ENCODE results near the gene WWP2.
A peak's percentile ranks its signal among the peaks of the same experiment; 100 is the strongest.
"Not testable (repeated sequence)": the region's sequence is repeated elsewhere in the genome, so short reads cannot be mapped to it uniquely, and the experiment has no call there.

WWP2 gene

GRCh38 chr16:69748694-69749345 is 13.3 kb upstream of the WWP2 start:
- TF ChIP-seq CTCF (IDR thresholded peaks at IDR 0.05; ENCODE audit: low read depth, low read length) = no peak
- H3K4me3 ChIP-seq (ENCODE audit: low read depth, low read length) = no peak overlapping the region

- no peak for TF ChIP-seq CTCF (IDR thresholded peaks at IDR 0.05; ENCODE audit: low read depth, low read length)
- peak overlapping the region; percentile 75 for H3K4me3 ChIP-seq (ENCODE audit: low read depth, low read length)
Measured at GRCh38 chr16:69754143-69754468, 8.0 kb upstream of the WWP2 start.

GRCh38 chr16:69754469-69755310 is 7.4 kb upstream of the WWP2 start, which contains the start of gene NOB1:
Gene NOB1, minus strand, starts transcription at chr16:69754926. Its CDS starts 16 bp downstream, at chr16:69754910.
- peak within 1 kb of the TSS; percentile 75 for H3K4me3 ChIP-seq (ENCODE audit: low read depth, low read length)
- TF ChIP-seq CTCF (IDR thresholded peaks at IDR 0.05; ENCODE audit: low read depth, low read length) = peak; percentile 95

GRCh38 chr16:69756705-69757104 is 5.4 kb upstream of the WWP2 start:
- H3K4me3 ChIP-seq (ENCODE audit: low read depth, low read length) = no peak overlapping the region
- TF ChIP-seq CTCF (IDR thresholded peaks at IDR 0.05; ENCODE audit: low read depth, low read length) = no peak

- not testable (repeated sequence) for H3K4me3 ChIP-seq (ENCODE audit: low read depth, low read length)
Measured at GRCh38 chr16:69757375-69757774, 4.8 kb upstream of the WWP2 start.

GRCh38 chr16:69762814-69763598 is 874 bp downstream of the WWP2 start:
- H3K4me3 ChIP-seq (ENCODE audit: low read depth, low read length) = peak overlapping the region; percentile 96
- no peak for TF ChIP-seq CTCF (IDR thresholded peaks at IDR 0.05; ENCODE audit: low read depth, low read length)

GRCh38 chr16:69763599-69763942 is 1.4 kb downstream of the WWP2 start:
- TF ChIP-seq CTCF (IDR thresholded peaks at IDR 0.05; ENCODE audit: low read depth, low read length) = no peak
- no peak overlapping the region for H3K4me3 ChIP-seq (ENCODE audit: low read depth, low read length)
